HUES64 (cell line): ENCODE data around the gene DHRS3.
"Not testable (repeated sequence)": the region's sequence is repeated elsewhere in the genome, so short reads cannot be mapped to it uniquely, and the experiment has no call there.

Experiments
- H3K27ac ChIP-seq: 2 replicates; pipeline ENCODE4 v1.7.0; 2013; ENCODE audit warnings: low read depth, low read length, inconsistent platforms
- H3K27me3 ChIP-seq: 2 replicates; pipeline ENCODE4 v1.6.1; 2013; ENCODE audit warnings: mild to moderate bottlenecking, low read length; ENCODE audit not compliant: insufficient read depth
- H3K36me3 ChIP-seq: 2 replicates; pipeline ENCODE4 v1.6.1; 2013; ENCODE audit warnings: mild to moderate bottlenecking, low read length; ENCODE audit not compliant: insufficient read depth
- H3K4me1 ChIP-seq: 2 replicates; pipeline ENCODE4 v1.6.1; 2013; ENCODE audit warnings: mild to moderate bottlenecking, low read length, moderate library complexity; ENCODE audit not compliant: insufficient read depth
- H3K4me3 ChIP-seq: 2 replicates; pipeline ENCODE4 v1.5.1; 2013; ENCODE audit warnings: mild to moderate bottlenecking, low read length, moderate library complexity
- H3K9ac ChIP-seq: 2 replicates; pipeline ENCODE4 v1.6.1; 2013; ENCODE audit warnings: mild to moderate bottlenecking, low read depth, low read length
- H3K9me3 ChIP-seq: 2 replicates; pipeline ENCODE4 v1.6.1; 2013; ENCODE audit warnings: low read depth, low read length; ENCODE audit not compliant: insufficient read depth
- WGBS: fragments of 150-250, 120-280 bp; methylation state at CpG from one replicate; pipeline ENCODE4 v1.1.7; 2013; ENCODE audit warnings: missing lambda C conversion rate; 5-methylcytosine and 5-hydroxymethylcytosine counted together

The DHRS3 gene

GRCh38 chr1:12570291-12570690, 47.7 kb downstream of the DHRS3 start:
- WGBS: 92% methylated on average over 5 of the region's 5 CpGs
- H3K9me3 ChIP-seq: no peaks in the 10 kb centered on the region
- H3K27me3 ChIP-seq: no peaks in the 10 kb centered on the region
- H3K36me3 ChIP-seq: peaks cover 41% of the 10 kb centered on the region
- no peak overlapping the region for H3K27ac ChIP-seq
- no peak overlapping the region for H3K4me3 ChIP-seq
- H3K4me1 ChIP-seq: no peaks in the 10 kb centered on the region
- no peak overlapping the region for H3K9ac ChIP-seq

GRCh38 chr1:12568009-12568767, 49.8 kb downstream of the DHRS3 start:
- Histone ChIP-seq H3K27me3 (no peaks in the 10 kb centered on the region), H3K9ac (no peak overlapping the region), H3K4me3 (no peak overlapping the region), H3K4me1 (no peaks in the 10 kb centered on the region), H3K36me3 (peaks cover 35% of the 10 kb centered on the region), H3K27ac (no peak overlapping the region), H3K9me3 (peaks cover 5% of the 10 kb centered on the region; the same call in 1 of the 2 replicates)
- 96% methylated on average over 12 of the region's 14 CpGs for WGBS

GRCh38 chr1:12567288-12567819, 50.7 kb downstream of the DHRS3 start:
- H3K27me3 ChIP-seq: no peaks in the 10 kb centered on the region
- H3K27ac ChIP-seq: no peak overlapping the region
- H3K9ac ChIP-seq: no peak overlapping the region
- no peaks in the 10 kb centered on the region for H3K4me1 ChIP-seq
- no peak overlapping the region for H3K4me3 ChIP-seq
- 95% methylated on average over 9 of the region's 9 CpGs for WGBS
- peaks cover 29% of the 10 kb centered on the region for H3K36me3 ChIP-seq
- H3K9me3 ChIP-seq: peaks cover 10% of the 10 kb centered on the region; the same call in 1 of the 2 replicates

- WGBS: 89% methylated on average over 9 of the region's 9 CpGs
- Histone ChIP-seq H3K9me3 (peaks cover 10% of the 10 kb centered on the region; the same call in 1 of the 2 replicates), H3K27me3 (no peaks in the 10 kb centered on the region), H3K4me3 (no peak overlapping the region), H3K9ac (no peak overlapping the region), H3K4me1 (no peaks in the 10 kb centered on the region), H3K36me3 (peaks cover 24% of the 10 kb centered on the region), H3K27ac (no peak overlapping the region)
Observed at GRCh38 chr1:12566484-12567287, 51.3 kb downstream of the DHRS3 start.

GRCh38 chr1:12565966-12566352, 52.1 kb downstream of the DHRS3 start:
- 74% methylated on average over 7 of the region's 7 CpGs for WGBS
- Histone ChIP-seq H3K4me3 (no peak overlapping the region), H3K36me3 (peaks cover 19% of the 10 kb centered on the region), H3K9ac (no peak overlapping the region), H3K27me3 (no peaks in the 10 kb centered on the region), H3K27ac (no peak overlapping the region), H3K4me1 (no peaks in the 10 kb centered on the region), H3K9me3 (peaks cover 10% of the 10 kb centered on the region; the same call in 1 of the 2 replicates)

GRCh38 chr1:12565094-12565965, 52.7 kb downstream of the DHRS3 start:
- no peaks in the 10 kb centered on the region for H3K27me3 ChIP-seq
- H3K36me3 ChIP-seq: peaks cover 16% of the 10 kb centered on the region
- H3K27ac ChIP-seq: no peak overlapping the region
- no peak overlapping the region for H3K4me3 ChIP-seq
- no peaks in the 10 kb centered on the region for H3K4me1 ChIP-seq
- WGBS: 95% methylated on average over 10 of the region's 10 CpGs
- H3K9me3 ChIP-seq: peaks cover 10% of the 10 kb centered on the region; the same call in 1 of the 2 replicates
- H3K9ac ChIP-seq: no peak overlapping the region

- H3K9ac ChIP-seq, H3K4me3 ChIP-seq, H3K27me3 ChIP-seq, H3K9me3 ChIP-seq, H3K27ac ChIP-seq, H3K4me1 ChIP-seq: not testable (repeated sequence)
- no CpG with 5 or more reads among the region's 3 CpGs for WGBS
- peaks cover 10% of the 10 kb centered on the region for H3K36me3 ChIP-seq
Observed at GRCh38 chr1:12564251-12564650, 53.8 kb downstream of the DHRS3 start.

- Histone ChIP-seq H3K4me1 (no peaks in the 10 kb centered on the region), H3K36me3 (peaks cover 8% of the 10 kb centered on the region), H3K9ac (no peak overlapping the region), H3K27ac (no peak overlapping the region), H3K27me3 (no peaks in the 10 kb centered on the region), H3K9me3 (peaks cover 10% of the 10 kb centered on the region; the same call in 1 of the 2 replicates), H3K4me3 (no peak overlapping the region)
- 75% methylated on average over 3 of the region's 3 CpGs for WGBS
Observed at GRCh38 chr1:12562955-12563576, 54.9 kb downstream of the DHRS3 start.

GRCh38 chr1:12561121-12561520, 56.9 kb downstream of the DHRS3 start:
- Histone ChIP-seq H3K36me3 (no peaks in the 10 kb centered on the region), H3K4me1 (peaks cover 5% of the 10 kb centered on the region; the same call in 1 of the 2 replicates), H3K27ac (no peak overlapping the region), H3K4me3 (no peak overlapping the region), H3K9me3 (peaks cover 13% of the 10 kb centered on the region), H3K27me3 (no peaks in the 10 kb centered on the region), H3K9ac (no peak overlapping the region)
- WGBS: 92% methylated on average over 7 of the region's 7 CpGs
